ENCODE data around the gene PDAP1. TPM values are rescaled to one million over a fixed set of nuclear protein-coding genes. Genes with fewer than 3 reads are reported as not detected.

The PDAP1 gene
- total RNA-seq, 1 experiment from 2014 or later, result 147 TPM

DNA sequence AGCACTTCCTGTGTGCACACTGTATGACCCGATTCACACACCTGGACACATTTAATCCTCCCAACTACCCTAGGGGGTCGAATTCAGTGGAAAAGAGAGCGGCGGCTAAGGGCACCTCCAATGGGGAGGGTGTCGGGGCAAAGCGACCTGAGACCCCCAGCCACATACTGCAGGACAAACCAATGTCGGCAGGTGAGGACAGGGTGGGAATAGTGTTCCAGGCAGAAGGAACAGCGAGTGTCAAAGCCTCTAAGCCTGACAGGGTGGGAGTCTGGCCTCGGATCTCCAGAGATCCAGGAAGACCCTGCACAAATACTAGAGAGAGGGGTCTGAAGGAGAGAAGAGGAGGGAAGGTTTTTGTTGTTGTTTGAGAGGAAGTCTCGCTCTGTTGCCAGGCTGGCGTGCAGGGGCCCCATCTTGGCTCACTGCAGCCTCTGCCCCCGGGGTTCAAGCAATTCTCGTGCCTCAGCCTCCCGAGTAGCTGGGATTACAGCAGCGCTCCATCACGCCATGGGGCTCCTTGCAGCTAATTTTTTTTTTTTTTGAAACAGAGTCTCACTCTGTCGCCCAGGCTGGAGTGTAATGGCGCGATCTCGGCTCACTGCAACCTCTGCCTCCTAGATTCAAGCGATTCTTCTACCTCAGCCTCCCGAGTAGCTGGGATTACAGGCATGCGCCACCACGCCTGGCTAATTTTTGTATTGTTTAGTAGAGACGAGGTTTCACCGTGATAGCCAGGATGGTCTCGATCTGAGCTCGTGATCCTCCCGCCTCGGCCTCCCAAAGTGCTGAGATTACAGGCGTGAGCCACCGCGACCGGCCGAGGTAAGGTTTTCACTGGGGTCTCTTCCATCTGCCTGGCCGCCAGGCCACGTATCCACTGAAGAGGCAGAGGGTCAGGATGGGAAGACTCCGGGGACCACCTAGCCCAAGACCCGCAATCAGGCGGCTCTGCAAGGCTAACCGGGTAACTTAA lies 35.0 kb downstream of the PDAP1 start:
- DNase-seq (ENCODE audit: low read depth, low spot score) (no peak), ATAC-seq (no peak)
- CTCF ChIA-PET, result interaction anchor here (0.6 to 1.0 kb wide), 2 partner anchors 16 to 42 kb away, joined by 3 to 10 read pairs; no protein-coding TSS in a partner anchor
- intact Hi-C loops (cut with micrococcal nuclease; ENCODE audit: unreplicated experiment) (no loop called here), in situ Hi-C loops (cut with HindIII; ENCODE audit: low pct_unique_long_range_greater_than_20kb, low sequenced_read_pairs) (no loop called here)
- H3K27me3 ChIP-seq (ENCODE audit: control insufficient read depth, insufficient read depth, low read length), result no peaks in the 10 kb centered on the region
- TF ChIP-seq, protein P1, sequence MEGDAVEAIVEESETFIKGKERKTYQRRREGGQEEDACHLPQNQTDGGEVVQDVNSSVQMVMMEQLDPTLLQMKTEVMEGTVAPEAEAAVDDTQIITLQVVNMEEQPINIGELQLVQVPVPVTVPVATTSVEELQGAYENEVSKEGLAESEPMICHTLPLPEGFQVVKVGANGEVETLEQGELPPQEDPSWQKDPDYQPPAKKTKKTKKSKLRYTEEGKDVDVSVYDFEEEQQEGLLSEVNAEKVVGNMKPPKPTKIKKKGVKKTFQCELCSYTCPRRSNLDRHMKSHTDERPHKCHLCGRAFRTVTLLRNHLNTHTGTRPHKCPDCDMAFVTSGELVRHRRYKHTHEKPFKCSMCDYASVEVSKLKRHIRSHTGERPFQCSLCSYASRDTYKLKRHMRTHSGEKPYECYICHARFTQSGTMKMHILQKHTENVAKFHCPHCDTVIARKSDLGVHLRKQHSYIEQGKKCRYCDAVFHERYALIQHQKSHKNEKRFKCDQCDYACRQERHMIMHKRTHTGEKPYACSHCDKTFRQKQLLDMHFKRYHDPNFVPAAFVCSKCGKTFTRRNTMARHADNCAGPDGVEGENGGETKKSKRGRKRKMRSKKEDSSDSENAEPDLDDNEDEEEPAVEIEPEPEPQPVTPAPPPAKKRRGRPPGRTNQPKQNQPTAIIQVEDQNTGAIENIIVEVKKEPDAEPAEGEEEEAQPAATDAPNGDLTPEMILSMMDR (IDR thresholded peaks at IDR 0.05), result no peak
- TF ChIP-seq SIN3A (IDR thresholded peaks at IDR 0.05; ENCODE audit: borderline replicate concordance, insufficient read depth, low read depth, low read length) (no peak), TCF7L2 (IDR thresholded peaks at IDR 0.05; ENCODE audit: low read depth, low read length) (no peak), POLR2AphosphoS5 (IDR thresholded peaks at IDR 0.05; ENCODE audit: low read depth, low read length) (no peak)
- TF ChIP-seq, protein P2, sequence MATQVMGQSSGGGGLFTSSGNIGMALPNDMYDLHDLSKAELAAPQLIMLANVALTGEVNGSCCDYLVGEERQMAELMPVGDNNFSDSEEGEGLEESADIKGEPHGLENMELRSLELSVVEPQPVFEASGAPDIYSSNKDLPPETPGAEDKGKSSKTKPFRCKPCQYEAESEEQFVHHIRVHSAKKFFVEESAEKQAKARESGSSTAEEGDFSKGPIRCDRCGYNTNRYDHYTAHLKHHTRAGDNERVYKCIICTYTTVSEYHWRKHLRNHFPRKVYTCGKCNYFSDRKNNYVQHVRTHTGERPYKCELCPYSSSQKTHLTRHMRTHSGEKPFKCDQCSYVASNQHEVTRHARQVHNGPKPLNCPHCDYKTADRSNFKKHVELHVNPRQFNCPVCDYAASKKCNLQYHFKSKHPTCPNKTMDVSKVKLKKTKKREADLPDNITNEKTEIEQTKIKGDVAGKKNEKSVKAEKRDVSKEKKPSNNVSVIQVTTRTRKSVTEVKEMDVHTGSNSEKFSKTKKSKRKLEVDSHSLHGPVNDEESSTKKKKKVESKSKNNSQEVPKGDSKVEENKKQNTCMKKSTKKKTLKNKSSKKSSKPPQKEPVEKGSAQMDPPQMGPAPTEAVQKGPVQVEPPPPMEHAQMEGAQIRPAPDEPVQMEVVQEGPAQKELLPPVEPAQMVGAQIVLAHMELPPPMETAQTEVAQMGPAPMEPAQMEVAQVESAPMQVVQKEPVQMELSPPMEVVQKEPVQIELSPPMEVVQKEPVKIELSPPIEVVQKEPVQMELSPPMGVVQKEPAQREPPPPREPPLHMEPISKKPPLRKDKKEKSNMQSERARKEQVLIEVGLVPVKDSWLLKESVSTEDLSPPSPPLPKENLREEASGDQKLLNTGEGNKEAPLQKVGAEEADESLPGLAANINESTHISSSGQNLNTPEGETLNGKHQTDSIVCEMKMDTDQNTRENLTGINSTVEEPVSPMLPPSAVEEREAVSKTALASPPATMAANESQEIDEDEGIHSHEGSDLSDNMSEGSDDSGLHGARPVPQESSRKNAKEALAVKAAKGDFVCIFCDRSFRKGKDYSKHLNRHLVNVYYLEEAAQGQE (IDR thresholded peaks at IDR 0.05; ENCODE audit: insufficient read depth in 1 of 2, low read depth in 2 of 2, low read length in 1 of 2), result no peak
- peak overlapping the region; percentile 63 to 81 for H3K4me3 ChIP-seq (ENCODE audit: low read depth in 2 of 2, low read length in 2 of 2)
- POLR2A ChIA-PET, result interaction anchor here (0.7 kb wide), 1 partner anchor 40 kb away, joined by 9 read pairs; no protein-coding TSS in a partner anchor
- H3K9me3 ChIP-seq (ENCODE audit: control insufficient read depth, insufficient read depth, low read depth, low read length), result no peaks in the 10 kb centered on the region
- BruUV-seq (replicated peaks), result TSS peak; percentile 69
- H3K4me1 ChIP-seq (ENCODE audit: control insufficient read depth, insufficient read depth, low read length), result peaks cover 24% of the 10 kb centered on the region
- H3K27ac ChIP-seq (ENCODE audit: low read length), result peak overlapping the region; percentile 77
- H3K36me3 ChIP-seq (ENCODE audit: control insufficient read depth, insufficient read depth, low read length), result no peaks in the 10 kb centered on the region; the same call in 1 of the 2 replicates

DNA sequence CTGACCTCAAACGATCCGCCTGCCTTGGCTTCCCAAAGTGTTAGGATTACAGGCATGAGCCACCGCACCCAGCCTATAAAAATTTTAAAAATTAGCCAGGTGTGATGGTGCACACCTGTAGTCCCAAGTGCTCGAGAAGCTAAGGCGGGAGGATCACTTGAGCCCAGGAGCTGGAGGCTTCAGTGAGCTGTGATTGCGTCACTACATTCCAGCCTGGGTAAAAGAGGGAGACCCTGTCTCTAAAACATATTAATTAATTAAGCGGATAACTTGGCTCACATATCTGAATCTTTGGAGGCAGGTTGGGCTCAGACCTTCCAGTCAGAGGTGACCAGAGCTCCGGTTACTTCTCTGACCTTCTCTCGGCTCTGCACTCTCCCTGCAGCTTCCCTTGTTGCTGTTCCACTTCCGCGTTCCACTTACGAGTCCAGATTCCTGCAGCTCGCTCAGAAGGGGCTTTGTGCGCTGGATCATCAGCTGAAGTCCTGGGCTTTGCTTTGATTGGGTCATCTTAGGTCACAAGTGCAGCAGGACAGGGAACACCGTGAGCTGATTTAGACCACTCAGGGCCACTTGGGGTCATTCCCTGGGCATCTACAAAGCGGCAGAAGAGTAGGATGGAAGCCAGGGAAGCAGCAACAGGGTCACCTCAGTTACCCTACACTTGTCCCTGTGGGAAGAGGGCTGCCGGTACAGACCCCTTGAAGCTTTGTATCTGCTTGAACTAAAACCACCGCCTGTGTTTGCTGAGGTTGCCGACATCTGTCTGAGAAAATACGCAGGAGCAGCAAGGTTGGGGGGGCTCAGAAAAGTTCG lies 35.9 kb downstream of the PDAP1 start:
- ATAC-seq (no peak), DNase-seq (ENCODE audit: low read depth, low spot score) (no peak)
- in situ Hi-C loops (cut with HindIII; ENCODE audit: low pct_unique_long_range_greater_than_20kb, low sequenced_read_pairs), result no loop called here
- Histone ChIP-seq H3K27me3 (ENCODE audit: control insufficient read depth, insufficient read depth, low read length) (no peaks in the 10 kb centered on the region), H3K36me3 (ENCODE audit: control insufficient read depth, insufficient read depth, low read length) (no peaks in the 10 kb centered on the region), H3K4me3 (ENCODE audit: low read depth in 2 of 2, low read length in 2 of 2) (peak overlapping the region in 1 of 2 experiments; percentile 14; a peak in 1 of 4 replicates), H3K9me3 (ENCODE audit: control insufficient read depth, insufficient read depth, low read depth, low read length) (no peaks in the 10 kb centered on the region), H3K27ac (ENCODE audit: low read length) (peak overlapping the region; percentile 73), H3K4me1 (ENCODE audit: control insufficient read depth, insufficient read depth, low read length) (peaks cover 23% of the 10 kb centered on the region)
- no TSS peak for BruUV-seq (replicated peaks)
- ChIA-PET POLR2A (no interaction called here), CTCF (interaction anchor here (1.0 kb wide), 1 partner anchor 43 kb away, joined by 3 read pairs; no protein-coding TSS in a partner anchor)
- TF ChIP-seq TCF7L2 (IDR thresholded peaks at IDR 0.05; ENCODE audit: low read depth, low read length) (0 out of 2 replicates have a peak, but pooled peaks have one; percentile 38), POLR2AphosphoS5 (IDR thresholded peaks at IDR 0.05; ENCODE audit: low read depth, low read length) (no peak)
- intact Hi-C loops (cut with micrococcal nuclease; ENCODE audit: unreplicated experiment), result no loop called here
